Body of pancreas (tissue), 4 donors: ENCODE measurements around the gene MYO1A. TPM values are rescaled to one million over a fixed set of nuclear protein-coding genes. Genes with fewer than 3 reads are reported as not detected.

Experiments used
- ATAC-seq: fragments of 150-250 bp; one replicate; pipeline ENCODE4 v1.9.1; 2016
- DNase-seq, 4 donors: peaks; one replicate each; pipeline ENCODE4 v3.0.0-alpha.2; 2019
- H3K27ac ChIP-seq, 4 donors: fragments of 200-600 bp; sonication (generic); 1 replicate in 3 of 4; 2 replicates in 1 of 4; pipeline versions ENCODE4 v1.5.1 to v1.6.1; 2016 to 2019; ENCODE audit warnings: mild to moderate bottlenecking in 1 of 4, mixed read lengths in 1 of 4, moderate library complexity in 1 of 4
- H3K27me3 ChIP-seq, 2 donors: fragments of 200-600 bp; sonication (generic); one replicate each; pipeline ENCODE4 v1.6.0; 2016; ENCODE audit warnings: mild to moderate bottlenecking in 1 of 2
- H3K36me3 ChIP-seq, 2 donors: fragments of 200-600 bp; sonication (generic); replicated peaks in 1 of 2; 2 replicates each; pipeline ENCODE4 v1.5.1; 2016; ENCODE audit warnings: low read depth in 2 of 2; ENCODE audit not compliant: insufficient read depth in 1 of 2
- H3K4me1 ChIP-seq: fragments of 200-600 bp; sonication (generic); one replicate; pipeline ENCODE4 v1.6.0; 2016
- H3K4me3 ChIP-seq, 2 donors: fragments of 200-600 bp; sonication (generic); 1 replicate in 1 of 2; 2 replicates in 1 of 2; pipeline ENCODE4 v1.5.1; 2016 to 2019
- H3K9me3 ChIP-seq, 3 donors: fragments of 200-600 bp; sonication (generic); 1 replicate in 2 of 3; 2 replicates in 1 of 3; pipeline ENCODE4 v1.5.1; 2016
- POLR2A ChIP-seq, 3 donors: fragments of 450-650 bp; IDR thresholded peaks; one replicate each; pipeline ENCODE4 v1.6.1; 2016; ENCODE audit warnings: antibody characterized with exemption in 3 of 3, mild to moderate bottlenecking in 2 of 3
- WGBS, 2 donors: methylation state at CpG; one replicate each; pipeline ENCODE4 v1.1.5; 2017; 5-methylcytosine and 5-hydroxymethylcytosine counted together
- intact Hi-C: fragments of 100-400 bp; cut with DNase I; formaldehyde crosslinking; loops from one replicate; pipeline ENCODE4 v1.15.1; 2023
- total RNA-seq, 2 donors: library from RNA; depleted of rRNA; stranded (reverse); fragments of >200 nt; gene quantifications; one replicate each; pipeline ENCODE4 v1.1.0, GENCODE V29; 2016
- TF ChIP-seq, protein P1 (sequence below), 7 experiments: fragments of 450-650 bp in 4 of 7; fragments of 200-600 bp in 3 of 7; sonication (generic) in 3 of 7; IDR thresholded peaks; one replicate each; pipeline ENCODE4 v1.5.1; 2016 to 2019; ENCODE audit warnings: antibody characterized with exemption in 7 of 7

Gene MYO1A
- total RNA-seq, 2 donors from 2014 or later, result 1.8 TPM; not detected in 1

DNA sequence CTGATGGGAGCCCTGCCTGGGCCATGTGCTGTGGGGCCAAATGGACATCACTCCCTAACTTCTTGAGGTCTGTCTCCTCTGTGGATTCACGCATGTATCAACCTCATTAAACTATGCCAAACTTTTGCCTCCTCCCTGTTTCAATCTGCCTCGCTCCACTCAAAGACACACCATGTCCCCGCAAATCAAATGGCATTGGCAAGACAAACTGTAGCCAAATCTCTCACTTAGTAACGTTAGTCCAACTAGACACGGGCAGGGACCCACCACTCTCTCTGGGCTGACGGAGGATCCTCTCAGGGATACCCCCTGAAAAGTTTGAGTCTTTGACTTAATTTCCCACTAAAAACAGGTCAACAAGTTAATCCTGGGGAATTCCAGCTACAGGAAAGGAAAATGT, 51.6 kb downstream of the MYO1A start:
- intact Hi-C loops, result no loop called here
- TF ChIP-seq, protein P1, sequence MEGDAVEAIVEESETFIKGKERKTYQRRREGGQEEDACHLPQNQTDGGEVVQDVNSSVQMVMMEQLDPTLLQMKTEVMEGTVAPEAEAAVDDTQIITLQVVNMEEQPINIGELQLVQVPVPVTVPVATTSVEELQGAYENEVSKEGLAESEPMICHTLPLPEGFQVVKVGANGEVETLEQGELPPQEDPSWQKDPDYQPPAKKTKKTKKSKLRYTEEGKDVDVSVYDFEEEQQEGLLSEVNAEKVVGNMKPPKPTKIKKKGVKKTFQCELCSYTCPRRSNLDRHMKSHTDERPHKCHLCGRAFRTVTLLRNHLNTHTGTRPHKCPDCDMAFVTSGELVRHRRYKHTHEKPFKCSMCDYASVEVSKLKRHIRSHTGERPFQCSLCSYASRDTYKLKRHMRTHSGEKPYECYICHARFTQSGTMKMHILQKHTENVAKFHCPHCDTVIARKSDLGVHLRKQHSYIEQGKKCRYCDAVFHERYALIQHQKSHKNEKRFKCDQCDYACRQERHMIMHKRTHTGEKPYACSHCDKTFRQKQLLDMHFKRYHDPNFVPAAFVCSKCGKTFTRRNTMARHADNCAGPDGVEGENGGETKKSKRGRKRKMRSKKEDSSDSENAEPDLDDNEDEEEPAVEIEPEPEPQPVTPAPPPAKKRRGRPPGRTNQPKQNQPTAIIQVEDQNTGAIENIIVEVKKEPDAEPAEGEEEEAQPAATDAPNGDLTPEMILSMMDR (IDR thresholded peaks at IDR 0.05), result no peak
- TF ChIP-seq POLR2A (IDR thresholded peaks at IDR 0.05), result no peak

DNA sequence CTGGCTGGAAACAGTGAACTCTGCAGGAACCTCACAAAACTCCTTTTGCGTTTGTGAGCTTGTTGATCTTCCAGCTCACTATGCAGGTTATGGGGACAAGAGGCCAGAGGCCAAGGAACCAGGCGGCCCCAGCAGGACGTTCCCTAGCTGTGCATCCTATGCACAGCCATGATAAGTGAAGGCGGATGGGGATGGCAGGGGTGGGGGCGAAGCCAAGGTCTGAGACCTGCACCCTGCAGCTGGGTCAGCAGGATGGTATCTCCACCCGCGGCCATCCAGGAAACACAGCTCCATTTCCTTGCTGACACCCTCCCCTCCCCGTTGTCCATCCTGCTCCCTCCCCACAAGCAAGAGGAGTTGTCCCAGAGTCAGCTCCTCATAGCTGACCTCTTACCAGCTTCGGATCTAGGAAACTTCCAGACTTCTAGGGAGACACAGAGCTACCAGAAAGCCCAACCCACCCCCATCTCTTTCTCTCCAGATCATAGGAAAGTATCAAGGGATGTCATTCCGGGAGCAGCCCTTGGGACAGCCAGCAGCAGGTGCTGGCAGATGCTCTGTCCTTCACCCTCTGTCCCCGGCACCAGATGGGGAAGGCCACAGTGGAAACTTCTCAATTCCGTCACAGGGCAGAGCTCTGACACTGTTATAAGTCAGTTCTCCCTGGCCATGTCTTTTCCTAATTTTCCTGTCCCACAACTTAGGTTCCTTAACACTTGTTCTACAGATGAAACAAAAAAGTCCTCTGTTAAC, 53.0 kb downstream of the MYO1A start:
- no peak for TF ChIP-seq POLR2A (IDR thresholded peaks at IDR 0.05)
- TF ChIP-seq, protein P1 (IDR thresholded peaks at IDR 0.05), result no peak
- 64 to 75% methylated on average over 11 to 12 of the region's 12 CpGs for WGBS, 2 donors
- Histone ChIP-seq H3K27ac (no peak overlapping the region), H3K4me1 (peaks cover 8% of the 10 kb centered on the region), H3K9me3 (no peaks in the 10 kb centered on the region), H3K36me3 (peaks cover 0 to 2% of the 10 kb centered on the region in 2 donors), H3K27me3 (no peaks in the 10 kb centered on the region), H3K4me3 (no peak overlapping the region)
- intact Hi-C loops, result no loop called here
- no peak for ATAC-seq
- DNase-seq, result no peak

More for the DNA sequence above, 51.6 kb downstream of the MYO1A start:
- Histone ChIP-seq H3K36me3 (peaks cover 0 to 9% of the 10 kb centered on the region in 2 donors), H3K4me3 (no peak overlapping the region), H3K4me1 (peaks cover 11% of the 10 kb centered on the region), H3K9me3 (no peaks in the 10 kb centered on the region), H3K27me3 (no peaks in the 10 kb centered on the region), H3K27ac (no peak overlapping the region)
- no peak for ATAC-seq
- WGBS, 2 donors, result 96 to 97% methylated on average over 6 of the region's 6 CpGs
- no peak for DNase-seq

DNA sequence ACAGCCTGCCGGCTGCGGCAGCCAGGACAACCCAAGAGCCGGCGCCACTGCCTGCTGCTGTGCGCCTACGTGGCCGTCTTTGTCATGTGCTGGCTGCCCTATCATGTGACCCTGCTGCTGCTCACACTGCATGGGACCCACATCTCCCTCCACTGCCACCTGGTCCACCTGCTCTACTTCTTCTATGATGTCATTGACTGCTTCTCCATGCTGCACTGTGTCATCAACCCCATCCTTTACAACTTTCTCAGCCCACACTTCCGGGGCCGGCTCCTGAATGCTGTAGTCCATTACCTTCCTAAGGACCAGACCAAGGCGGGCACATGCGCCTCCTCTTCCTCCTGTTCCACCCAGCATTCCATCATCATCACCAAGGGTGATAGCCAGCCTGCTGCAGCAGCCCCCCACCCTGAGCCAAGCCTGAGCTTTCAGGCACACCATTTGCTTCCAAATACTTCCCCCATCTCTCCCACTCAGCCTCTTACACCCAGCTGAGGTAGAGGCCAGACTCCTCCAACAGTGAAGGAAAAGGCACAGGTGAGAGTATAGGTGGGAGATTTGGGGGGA, 53.9 kb downstream of the MYO1A start:
- TF ChIP-seq, protein P1 (IDR thresholded peaks at IDR 0.05), result no peak
- no peak for TF ChIP-seq POLR2A (IDR thresholded peaks at IDR 0.05)
- intact Hi-C loops, result no loop called here
- Histone ChIP-seq H3K36me3 (peaks cover 0 to 2% of the 10 kb centered on the region in 2 donors), H3K27me3 (no peaks in the 10 kb centered on the region), H3K9me3 (no peaks in the 10 kb centered on the region), H3K4me3 (no peak overlapping the region), H3K27ac (no peak overlapping the region), H3K4me1 (no peaks in the 10 kb centered on the region)
- 90 to 92% methylated on average over 11 of the region's 11 CpGs for WGBS, 2 donors
- DNase-seq (no peak), ATAC-seq (no peak)

DNA sequence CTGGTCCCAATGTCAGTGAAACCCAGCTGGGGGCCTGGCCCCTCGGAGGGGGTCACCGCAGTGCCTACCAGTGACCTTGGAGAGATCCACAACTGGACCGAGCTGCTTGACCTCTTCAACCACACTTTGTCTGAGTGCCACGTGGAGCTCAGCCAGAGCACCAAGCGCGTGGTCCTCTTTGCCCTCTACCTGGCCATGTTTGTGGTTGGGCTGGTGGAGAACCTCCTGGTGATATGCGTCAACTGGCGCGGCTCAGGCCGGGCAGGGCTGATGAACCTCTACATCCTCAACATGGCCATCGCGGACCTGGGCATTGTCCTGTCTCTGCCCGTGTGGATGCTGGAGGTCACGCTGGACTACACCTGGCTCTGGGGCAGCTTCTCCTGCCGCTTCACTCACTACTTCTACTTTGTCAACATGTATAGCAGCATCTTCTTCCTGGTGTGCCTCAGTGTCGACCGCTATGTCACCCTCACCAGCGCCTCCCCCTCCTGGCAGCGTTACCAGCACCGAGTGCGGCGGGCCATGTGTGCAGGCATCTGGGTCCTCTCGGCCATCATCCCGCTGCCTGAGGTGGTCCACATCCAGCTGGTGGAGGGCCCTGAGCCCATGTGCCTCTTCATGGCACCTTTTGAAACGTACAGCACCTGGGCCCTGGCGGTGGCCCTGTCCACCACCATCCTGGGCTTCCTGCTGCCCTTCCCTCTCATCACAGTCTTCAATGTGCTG, 54.6 kb downstream of the MYO1A start:
- no peak overlapping the region for H3K27ac ChIP-seq
- no peak for ATAC-seq
- 83 to 93% methylated on average over 19 to 23 of the region's 26 CpGs for WGBS, 2 donors
- H3K4me3 ChIP-seq, result no peak overlapping the region
- intact Hi-C loops, result no loop called here
- TF ChIP-seq, protein P1 (IDR thresholded peaks at IDR 0.05), result no peak
- TF ChIP-seq POLR2A (IDR thresholded peaks at IDR 0.05), result no peak
- no peaks in the 10 kb centered on the region for H3K27me3 ChIP-seq
- H3K36me3 ChIP-seq, result peaks cover 0 to 1% of the 10 kb centered on the region in 2 donors
- no peak for DNase-seq
- no peaks in the 10 kb centered on the region for H3K9me3 ChIP-seq
- H3K4me1 ChIP-seq, result no peaks in the 10 kb centered on the region
